Left renal cortex interstitium (tissue), 4 donors: Measurements from ENCODE around the gene ACD. TPM values are rescaled to one million over a fixed set of nuclear protein-coding genes. Genes with fewer than 3 reads are reported as not detected.
A peak's percentile ranks its signal among the peaks of the same experiment; 100 is the strongest.
"Not testable (repeated sequence)": the region's sequence is repeated elsewhere in the genome, so short reads cannot be mapped to it uniquely, and the experiment has no call there.

ENCODE experiments used
- DNase-seq, 4 donors: peaks; one replicate each; pipeline ENCODE4 v3.0.0-alpha.2; 2013; ENCODE audit warnings: low read depth in 4 of 4, low spot score in 2 of 4, missing footprints in 1 of 4
- polyA plus RNA-seq, 4 donors: library from polyadenylated mRNA; unstranded; fragments of 120-200 nt; gene quantifications; one replicate each; pipeline ENCODE4 v1.2.1, GENCODE V29; 2013; ENCODE audit not compliant: insufficient read length in 4 of 4

The ACD gene
- polyA plus RNA-seq, result 10 to 100 TPM; 20.2 to 31.8 (median 26.2) TPM

DNA sequence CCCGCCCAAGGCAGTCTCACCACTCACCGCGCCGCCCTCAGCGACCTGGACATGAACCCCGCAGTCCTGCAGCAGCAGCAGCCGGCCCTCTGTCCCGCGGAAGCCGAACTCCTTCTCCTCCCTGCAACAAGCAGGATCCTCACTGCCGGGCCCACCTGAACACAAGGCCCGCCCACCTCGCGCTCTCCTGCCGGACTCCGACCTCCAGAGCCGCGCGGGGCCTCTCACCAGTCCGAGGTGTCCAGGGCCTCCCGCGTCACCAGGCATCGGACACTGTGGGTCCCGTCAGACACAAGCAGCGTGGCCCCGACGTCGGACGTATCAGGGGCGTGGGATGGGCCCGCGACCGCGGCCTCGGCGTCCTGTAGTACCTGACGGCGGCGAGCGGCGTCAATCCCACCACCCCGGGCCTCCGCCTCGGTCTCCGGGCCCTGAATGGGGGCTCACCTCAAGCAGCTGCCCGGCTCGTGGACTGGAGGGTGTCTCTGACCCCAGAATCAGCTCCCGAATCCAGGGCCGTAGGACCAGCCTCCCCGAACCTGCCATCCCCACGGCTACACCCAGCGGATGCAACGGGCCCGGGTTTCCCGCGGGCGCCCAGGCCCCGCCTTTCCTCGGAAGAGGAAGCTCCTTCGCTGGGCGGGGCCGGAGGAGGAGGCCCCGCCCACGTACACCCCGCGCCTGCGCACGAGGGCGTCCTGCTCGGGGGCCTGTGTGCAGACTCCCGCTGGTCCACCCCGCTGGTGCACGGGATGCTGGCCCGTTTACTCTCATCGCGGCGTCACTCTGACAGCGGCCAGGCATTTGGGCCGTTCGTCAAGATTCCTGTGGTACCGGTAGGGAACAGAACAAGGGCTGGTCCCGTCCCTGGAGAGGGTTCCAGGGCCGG is at the start of gene ACD:
Gene ACD (minus strand): TSS at position 586 of the 889 bp plus-strand sequence. CDS start 40 bp downstream, at position 546.
- DNase-seq, result peak; percentile 84 to 90 (median 88)

DNA sequence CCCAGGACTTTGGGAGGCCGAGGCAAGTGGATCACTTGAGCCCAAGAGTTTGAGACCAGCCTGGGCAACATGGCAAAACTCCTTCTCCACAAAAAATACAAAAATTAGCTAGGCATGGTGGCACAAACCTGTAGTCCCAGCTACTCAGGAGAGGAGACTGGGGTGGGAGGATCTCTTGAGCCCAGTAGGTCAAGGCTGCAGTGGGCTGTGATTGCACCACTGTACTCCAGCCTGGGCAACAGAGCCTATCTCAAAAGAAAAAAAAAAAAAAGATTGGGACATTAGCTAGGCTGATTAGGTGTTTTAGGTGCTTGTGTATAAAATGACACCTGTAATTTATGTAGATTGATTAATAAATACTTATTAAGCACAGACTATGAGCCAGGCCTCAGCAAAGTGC is 49.0 kb upstream of the ACD start:
- no peak for DNase-seq

DNA sequence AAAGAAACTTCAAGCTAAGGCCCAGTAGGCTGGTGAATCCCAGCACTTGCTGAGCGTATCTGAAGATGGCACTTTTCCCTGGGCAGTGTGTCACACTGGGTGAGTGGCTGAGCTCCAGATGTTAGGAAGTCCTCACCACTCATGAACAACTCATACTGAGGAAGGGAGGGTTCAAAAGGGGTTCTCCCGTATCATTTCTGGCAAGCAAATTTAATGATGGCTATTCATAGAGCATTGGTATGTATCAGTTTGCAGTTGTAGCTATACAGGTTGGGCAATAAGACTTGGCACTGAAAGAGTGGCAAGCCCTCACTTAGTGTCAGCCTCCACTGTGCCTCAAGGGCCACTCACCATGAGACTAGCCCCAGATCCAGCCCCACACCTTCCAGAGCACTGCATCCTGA is 48.3 kb upstream of the ACD start:
- DNase-seq, result no peak

DNA sequence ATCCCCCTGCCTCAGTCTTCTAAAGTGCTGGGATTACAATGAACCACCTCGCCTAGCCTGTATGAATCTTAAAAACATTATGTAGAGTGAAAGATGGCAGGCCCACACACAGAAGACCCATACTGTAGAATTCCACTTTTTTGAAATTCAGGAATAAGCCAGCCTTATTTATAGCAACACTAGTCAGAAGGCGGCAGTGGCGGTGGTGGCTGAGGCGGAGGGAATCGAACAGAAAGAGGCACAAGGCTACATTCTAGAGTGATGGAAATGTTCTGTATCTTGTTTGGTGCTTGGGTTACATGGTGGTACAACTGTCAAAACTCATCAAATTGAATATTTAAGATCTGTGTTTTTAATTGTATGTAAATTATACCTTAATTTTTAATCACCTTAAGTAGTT is 47.7 kb upstream of the ACD start:
- DNase-seq, result no peak

DNA sequence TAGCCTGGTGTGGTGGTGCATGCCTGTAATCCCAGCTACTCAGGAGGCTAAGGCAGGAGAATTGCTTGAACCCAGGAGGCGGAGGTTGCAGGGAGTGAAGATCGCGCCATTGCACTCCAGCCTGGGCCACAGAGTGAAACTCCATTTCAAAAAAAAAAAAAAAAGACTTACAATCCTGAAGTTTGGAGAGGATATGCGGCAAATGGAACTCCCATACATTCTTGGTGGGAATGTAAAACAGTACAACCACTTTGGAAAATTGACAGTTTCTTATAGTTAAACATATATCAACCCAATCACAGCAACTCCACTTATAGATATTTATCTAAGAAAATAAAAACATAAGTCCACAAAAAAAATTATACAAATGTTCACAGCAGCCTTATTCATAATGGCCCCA is 47.1 kb upstream of the ACD start:
- no peak for DNase-seq

DNA sequence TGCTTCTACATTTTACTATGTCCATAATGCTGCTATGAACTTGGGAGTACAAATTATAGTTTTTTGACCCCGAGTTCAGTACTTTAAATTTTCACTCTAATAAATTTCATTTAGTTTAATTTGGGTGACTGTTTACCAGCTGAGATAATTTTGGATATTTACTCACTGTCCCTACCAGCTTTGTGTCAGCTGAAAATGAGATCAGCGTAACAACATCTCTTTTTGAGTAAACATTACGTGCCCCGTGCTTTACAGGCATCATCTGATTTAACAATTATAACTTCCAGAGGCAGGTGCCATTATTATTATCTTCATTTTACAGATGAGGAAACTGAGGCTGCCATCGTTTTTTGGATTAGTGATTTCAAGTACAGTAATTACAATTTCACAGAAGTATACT is 44.0 kb upstream of the ACD start:
- no peak for DNase-seq

DNA sequence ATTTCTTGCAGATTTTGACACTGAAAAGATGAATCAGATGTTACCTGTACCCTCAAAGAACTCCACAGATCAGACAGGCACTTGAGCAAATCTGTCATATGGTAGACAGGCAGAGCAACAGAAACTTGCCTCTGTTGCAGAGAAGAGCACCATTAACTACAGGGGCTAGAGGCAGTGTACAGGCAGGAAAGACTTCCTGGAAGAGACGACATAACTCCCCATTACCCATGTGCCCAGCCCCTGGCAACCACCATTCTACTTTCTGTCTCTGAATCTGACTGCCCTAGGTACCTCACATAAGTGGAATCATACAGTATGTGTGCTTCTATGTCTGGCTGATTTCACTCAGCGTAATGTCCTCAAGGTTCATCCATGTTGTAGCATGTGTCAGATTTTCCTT is 43.6 kb upstream of the ACD start:
- no peak for DNase-seq

DNA sequence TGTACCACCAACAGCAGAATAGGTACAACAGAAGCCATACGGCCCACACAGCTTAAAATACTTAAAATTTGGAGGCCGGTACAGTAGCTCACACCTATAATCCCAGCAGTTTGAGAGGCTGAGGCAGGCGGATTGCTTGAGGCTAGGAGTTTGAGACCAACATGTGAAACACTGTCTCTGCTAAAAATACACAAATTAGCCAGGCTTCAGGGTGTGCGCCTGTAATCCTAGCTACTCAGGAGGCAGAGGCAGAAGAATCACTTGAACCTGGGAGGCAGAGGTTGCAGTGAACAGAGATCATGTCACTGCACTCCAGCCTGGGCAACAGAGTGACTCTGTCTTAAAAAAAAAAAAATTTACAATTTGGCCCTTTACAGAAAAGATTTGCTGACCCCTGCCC is 42.1 kb upstream of the ACD start:
- no peak for DNase-seq

DNA sequence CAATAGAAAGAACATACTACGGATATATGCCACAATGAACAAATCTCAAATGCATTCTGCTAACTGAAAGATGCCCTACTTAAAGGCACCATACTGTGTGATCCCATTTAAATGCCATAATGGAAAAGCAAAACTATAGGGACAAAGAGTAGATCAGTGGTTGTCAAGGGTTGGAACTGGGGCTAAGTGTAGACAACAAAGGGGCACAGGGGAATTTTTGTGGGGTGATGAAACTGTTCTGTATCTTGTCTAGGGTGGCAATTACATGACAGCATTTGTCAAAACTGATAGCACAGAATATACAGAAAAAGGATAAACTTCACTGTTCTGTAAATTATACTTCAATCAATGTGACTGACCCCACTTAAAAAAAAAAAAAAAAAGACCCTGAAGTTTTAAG is 41.4 kb upstream of the ACD start:
- no peak for DNase-seq

DNA sequence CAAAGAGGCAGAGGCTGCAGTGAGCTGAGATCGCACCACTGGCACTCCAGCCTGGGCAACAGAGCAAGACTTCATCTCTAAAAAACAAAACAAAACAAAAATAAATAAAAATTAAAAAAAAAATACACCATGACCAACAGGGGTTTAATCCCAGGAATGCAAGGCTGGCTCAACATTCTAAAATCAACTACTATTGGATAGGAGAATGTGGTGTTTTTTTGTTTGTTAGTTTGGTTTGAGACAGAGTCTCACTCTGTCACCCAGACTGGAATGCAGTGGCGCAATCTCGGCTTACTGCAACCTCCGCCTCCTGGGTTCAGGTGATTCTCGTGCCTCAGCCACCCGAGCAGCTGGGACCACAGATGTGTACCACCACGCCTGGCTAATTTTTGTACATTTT is 39.2 kb upstream of the ACD start:
- DNase-seq, result no peak

DNA sequence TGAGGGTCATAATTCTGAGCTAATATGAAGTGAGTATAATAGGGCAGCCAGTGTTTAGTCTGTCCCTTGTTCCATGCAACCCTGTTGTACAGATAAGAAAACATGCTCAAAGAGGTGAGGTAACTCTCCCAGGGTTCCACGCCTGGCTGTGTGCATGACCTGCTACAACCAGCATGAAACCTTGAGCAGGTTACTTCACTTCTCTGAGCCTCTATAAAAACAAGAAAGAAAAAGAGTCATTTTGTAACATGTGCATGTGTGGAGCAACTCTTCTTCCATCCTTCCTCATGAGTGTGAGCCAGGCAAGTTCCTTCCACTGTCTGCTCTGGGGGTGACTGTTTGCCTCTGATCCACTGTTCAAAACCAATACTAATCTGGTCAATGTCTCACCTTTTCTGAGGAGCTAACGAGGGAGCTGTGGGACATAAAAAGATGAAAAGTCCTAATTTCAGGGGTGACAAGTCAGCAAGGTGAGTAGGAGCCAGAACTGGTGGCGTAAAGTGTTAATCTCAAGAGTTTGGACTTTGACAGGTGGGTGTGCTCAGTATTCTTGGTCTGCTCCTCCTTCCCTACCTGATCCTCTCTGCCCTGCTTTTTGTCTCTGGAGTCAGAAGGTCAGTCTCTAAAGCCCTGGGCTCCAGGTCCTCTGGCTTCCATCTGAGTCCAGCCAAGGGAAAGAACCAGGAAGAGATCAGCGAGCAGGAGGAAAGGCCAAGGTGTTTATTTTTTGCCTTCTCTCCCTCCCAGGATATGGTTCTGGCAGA is 37.5 kb upstream of the ACD start:
- no peak for DNase-seq

DNA sequence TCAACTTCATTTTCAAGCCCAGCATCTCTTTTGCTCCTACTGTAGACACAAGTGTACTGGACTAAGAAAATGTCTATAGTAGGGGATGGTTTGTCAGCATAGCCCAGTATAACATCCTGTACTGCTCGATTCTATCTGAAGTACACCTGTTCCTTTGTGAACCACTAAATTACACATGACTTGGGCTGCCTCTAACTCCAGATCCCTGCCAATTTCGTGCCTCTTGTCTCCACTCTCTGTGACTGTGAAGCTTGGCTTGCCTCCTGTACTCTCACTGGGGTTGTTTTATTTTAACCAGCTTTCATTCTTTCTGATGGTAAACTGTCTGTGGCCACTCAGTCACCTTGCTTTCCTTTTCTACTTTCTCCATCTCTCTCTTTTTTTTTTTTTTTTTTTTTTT is 34.6 kb upstream of the ACD start:
- DNase-seq, result no peak

DNA sequence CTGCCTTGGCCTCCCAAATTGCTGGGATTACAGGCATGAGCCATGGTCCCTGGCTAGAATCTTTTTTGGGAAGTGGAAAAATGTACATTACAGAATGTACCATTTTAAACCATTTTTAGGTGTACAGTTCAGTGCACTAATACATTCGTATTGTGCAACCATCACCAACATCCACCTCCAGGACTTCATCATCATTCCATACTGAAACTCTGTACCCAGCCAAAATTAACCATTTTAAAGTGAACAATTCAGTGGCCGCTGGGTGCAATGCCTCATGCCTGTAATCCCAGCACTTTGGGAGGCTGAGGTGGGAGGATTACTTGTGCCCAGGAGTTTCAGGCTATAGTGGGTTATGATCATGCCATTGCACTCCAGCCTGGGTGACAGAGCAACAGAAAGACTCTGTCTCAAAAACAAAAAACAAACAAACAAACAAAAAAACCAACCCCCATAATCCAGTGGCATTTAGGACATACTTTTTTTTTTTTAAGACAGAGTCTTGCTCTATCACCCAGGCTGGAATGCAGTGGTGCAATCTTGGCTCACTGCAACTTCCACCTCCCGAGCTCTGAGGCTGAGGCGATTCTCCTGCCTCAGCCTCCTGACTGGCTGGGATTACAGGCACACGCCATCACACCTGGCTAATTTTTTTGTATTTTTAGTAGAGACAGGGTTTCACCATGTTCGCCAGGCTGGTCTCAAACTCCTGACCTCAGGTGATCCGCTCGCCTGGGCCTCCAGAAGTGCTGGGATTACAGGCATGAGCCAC is 33.6 kb upstream of the ACD start:
- DNase-seq, result not testable (repeated sequence)

DNA sequence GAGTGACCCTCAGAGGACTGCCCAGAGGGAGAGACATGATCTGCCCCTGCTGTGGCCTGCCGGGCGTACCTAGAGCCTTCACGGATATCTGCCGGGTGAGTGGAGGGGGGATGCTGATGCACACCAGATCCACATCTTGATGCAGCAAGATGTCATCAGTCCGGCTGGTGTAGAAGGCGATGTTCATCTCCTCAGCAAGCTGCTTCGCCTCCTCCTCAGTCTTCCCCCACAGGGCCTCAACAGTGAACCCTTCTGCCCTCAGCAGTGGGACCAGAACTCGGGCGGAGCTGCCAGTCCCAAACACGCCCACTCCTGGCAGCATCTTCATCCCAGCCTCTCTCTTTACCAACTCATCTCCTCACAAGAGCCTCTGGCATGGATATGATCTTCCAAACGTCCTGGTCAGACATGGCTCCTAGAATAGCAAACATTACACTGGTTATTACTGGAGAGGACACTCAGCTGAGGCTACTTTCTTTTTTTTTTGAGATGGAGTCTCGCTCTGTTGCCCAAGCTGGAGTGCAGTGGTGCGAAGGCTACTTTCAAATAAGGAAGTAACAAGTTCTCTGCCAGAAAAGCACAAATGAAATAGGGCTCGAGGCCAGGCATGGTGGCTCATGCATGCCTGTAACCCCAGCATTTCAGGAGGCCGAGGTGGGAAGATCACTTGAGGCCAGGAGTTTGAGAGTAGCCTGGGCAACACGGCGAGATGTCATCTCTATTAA is 25.5 kb upstream of the ACD start:
- no peak for DNase-seq

DNA sequence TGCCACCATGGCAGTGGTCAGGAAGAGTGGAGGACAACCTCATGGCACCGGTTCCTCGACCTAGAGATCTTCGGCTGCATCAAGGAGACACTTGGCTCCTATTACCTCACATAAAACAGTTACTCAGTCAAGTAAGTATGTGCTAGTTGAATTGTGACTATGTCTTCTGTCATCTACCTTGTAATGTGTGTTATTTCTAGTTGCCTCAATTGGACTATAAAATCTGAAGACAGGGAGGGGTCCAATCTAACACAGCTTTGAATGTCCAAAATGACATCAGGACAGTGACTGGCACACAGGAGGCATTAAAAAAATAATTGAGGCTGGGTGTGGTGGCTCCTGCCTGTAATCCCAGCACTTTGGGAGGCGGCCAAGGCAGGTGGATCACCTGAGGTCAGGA is 23.7 kb upstream of the ACD start:
- no peak for DNase-seq

DNA sequence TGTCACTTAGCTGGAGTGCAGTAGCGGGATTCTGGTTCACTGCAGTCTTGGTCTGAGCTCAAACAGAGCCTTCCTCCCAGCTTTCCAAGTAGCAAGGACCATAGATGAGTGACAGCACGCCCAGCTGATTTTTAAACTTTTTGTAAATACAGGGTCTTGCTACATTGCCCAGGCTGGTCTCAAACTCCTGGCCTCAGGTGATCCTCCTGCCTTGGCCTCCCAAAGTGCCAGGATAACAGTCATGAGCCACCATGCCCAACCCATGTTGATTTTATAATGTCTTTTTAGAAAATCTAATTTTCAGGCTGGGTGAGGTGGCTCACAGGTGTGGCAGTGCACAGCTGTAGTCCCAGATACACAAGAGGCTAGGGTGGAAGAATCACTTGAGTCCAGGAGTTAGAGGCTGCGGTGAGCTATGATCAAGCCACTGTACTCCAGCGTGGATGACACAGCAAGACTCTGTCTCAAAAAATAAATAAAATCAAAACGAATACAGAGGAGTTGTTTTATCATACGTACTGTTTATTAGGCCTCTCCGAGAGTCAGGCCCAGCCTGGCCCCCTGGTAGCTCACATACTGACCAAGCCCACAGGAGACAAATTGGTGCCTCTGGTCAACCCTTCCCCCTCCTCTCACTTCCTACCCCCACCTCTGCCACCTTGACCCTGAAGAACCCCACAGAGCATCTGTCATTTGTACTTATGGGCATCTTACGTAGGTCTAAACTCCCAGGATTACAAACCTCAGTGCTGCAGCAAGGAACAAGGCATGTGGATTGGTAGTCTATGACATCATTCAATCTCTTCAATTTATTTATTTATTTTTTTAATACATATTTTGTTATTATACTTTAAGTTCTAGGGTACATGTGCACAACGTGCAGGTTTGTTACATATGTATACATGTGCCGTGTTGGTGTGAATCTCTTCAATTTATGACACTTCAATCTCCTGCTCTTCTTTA is 20.2 kb upstream of the ACD start:
- DNase-seq, result no peak

DNA sequence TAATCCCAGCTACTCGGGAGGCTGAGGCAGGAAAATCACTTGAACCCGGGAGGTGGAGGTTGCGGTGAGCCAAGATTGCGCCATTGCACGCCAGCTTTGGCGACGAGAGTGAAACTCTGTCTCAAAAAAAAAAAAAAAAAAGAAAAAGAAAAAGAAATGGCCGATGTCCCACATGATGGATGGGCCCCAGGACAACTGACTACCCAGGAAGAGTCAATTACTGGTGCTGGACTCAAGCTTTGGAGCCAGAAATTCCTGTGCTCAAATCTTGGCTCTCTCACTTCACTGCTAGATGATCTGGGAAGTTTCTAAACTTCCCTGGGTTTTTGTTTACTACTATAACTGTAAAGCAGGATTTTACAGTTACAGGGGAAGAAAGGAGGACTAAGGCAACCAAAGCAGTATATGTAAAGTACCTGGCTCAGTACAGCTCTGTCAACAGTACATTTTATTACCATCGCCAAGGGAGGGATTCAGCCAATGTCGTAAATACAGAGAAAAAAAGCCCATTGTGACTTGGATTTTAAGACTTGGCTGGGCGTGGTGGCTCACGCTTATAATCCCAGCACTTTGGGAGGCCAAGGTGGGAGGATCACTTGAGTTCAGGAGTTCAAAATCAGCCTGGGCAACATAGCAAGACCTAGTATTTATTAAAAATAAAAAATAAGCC is 18.4 kb upstream of the ACD start:
- DNase-seq, result no peak

DNA sequence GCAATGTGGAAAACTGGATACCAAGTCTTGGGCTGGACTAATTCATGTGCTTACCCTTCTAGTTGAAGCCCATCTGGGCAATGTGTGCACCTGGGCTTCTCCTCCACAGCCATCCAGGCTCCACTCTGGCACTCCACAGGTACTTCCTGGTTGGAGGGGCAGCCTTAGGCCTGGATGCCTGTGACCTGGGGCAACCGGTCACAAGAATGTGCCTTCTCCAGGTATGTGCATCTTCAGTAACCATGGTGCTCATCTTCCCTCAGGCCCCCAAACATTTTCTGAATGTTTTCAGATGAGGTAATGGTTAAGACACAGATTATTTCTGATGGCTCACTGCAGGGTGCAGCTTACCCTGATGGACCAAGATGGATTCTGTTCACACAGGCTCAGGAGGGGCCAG is 17.7 kb upstream of the ACD start:
- no peak for DNase-seq

DNA sequence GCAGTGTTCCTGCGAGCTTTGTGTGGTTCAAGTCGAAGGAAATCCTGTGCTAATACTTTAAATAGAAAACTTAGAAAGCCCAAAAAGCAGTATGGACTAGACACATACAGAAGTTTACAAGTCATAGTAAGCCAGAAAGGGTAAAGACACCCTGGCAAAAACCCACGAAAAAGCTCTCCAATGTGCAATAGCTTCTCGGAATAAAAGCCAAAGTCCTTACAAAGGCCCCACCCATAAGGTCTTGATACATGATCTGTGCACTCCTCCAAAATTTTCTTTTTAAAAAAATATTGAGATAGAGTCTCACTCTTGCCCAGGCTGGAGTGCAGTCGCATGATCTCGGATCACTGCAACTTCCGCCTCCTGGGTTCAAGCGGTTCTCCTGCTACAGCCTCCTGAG is 16.9 kb upstream of the ACD start:
- DNase-seq, result no peak
